HepG2 (cell line): ENCODE data around the gene ABCC1.

Experiments used
- FOXO4 ChIP-seq: sonication (generic); formaldehyde crosslinking; conservative IDR thresholded peaks from 2 replicates; pipeline ENCODE4 v1.8.1; 2023; ENCODE audit warnings: missing genetic modification reagents
- ZNF142 ChIP-seq: sonication (generic); formaldehyde crosslinking; IDR thresholded peaks from 2 replicates; pipeline ENCODE4 v1.4.0; 2020; ENCODE audit warnings: missing genetic modification reagents
- ZNF660 ChIP-seq: sonication (generic); formaldehyde crosslinking; IDR thresholded peaks from 2 replicates; pipeline ENCODE4 v1.5.1; 2020; ENCODE audit warnings: mild to moderate bottlenecking, low read depth, missing genetic modification reagents, borderline replicate concordance

GRCh38 chr16:15916323-15916722 lies 33.1 kb upstream of the ABCC1 start:
- TF ChIP-seq FOXO4 (CRISPR knock-in tag) (no peak), ZNF660 (CRISPR knock-in tag) (no peak), ZNF142 (CRISPR knock-in tag) (no peak)
